Calu3 (cell line): ENCODE data around the gene MYCBP. TPM values are rescaled to one million over a fixed set of nuclear protein-coding genes. Genes with fewer than 3 reads are reported as not detected.

Experiments used
- BruUV-seq: library from RNA; stranded (reverse); fragments of 400-500 nt; replicated peaks from 2 replicates; lab custom pipeline; 2021; lab: Mats Ljungman, UMichigan
- CTCF ChIA-PET: fragments of 300-600 bp; sonication (Branson Sonifier 250); formaldehyde crosslinking; loops from one replicate; lab custom pipeline; 2022; ENCODE audit warnings: antibody characterized with exemption; lab: Charles Lee
- DNase-seq: peaks from one replicate; pipeline ENCODE4 v3.0.0; 2022
- H3K27ac Mint-ChIP-seq: one replicate; pipeline ENCODE4 v1.8.0; 2022; ENCODE audit warnings: mixed read lengths; ENCODE audit not compliant: unreplicated experiment
- H3K27me3 Mint-ChIP-seq: one replicate; pipeline ENCODE4 v1.8.0; 2022; ENCODE audit warnings: mixed read lengths; ENCODE audit not compliant: unreplicated experiment
- H3K36me3 Mint-ChIP-seq: one replicate; pipeline ENCODE4 v1.8.0; 2022; ENCODE audit warnings: mild to moderate bottlenecking, moderate library complexity, mixed read lengths; ENCODE audit not compliant: insufficient read depth, unreplicated experiment
- H3K4me1 Mint-ChIP-seq: one replicate; pipeline ENCODE4 v1.8.0; 2022; ENCODE audit warnings: mild to moderate bottlenecking, low read depth, mixed read lengths; ENCODE audit not compliant: unreplicated experiment
- H3K4me3 Mint-ChIP-seq: one replicate; pipeline ENCODE4 v1.8.0; 2022; ENCODE audit warnings: mild to moderate bottlenecking, low read depth, moderate library complexity, mixed read lengths; ENCODE audit not compliant: unreplicated experiment
- H3K9me3 Mint-ChIP-seq: one replicate; pipeline ENCODE4 v1.8.0; 2022; ENCODE audit warnings: low read depth, mixed read lengths; ENCODE audit not compliant: unreplicated experiment
- CTCF ChIP-seq: fragments of 200-600 bp; IDR thresholded peaks from one replicate; pipeline ENCODE4 v1.8.0; 2022; ENCODE audit warnings: antibody characterized with exemption; ENCODE audit not compliant: unreplicated experiment
- intact Hi-C: fragments of 100-400 bp; cut with micrococcal nuclease; formaldehyde crosslinking; loops from one replicate; pipeline ENCODE4 v1.10.0; 2022; ENCODE audit not compliant: unreplicated experiment
- total RNA-seq: library from RNA; stranded (reverse); gene quantifications from 2 replicates; pipeline ENCODE4 v1.2.3, GENCODE V29; 2022

MYCBP gene
- total RNA-seq, 1 experiment from 2014 or later: 25.9 TPM

GRCh38 chr1:38834221-38834782, 38.8 kb downstream of the MYCBP start:
- H3K36me3 Mint-ChIP-seq: peaks cover 11% of the 10 kb centered on the region
- H3K27ac Mint-ChIP-seq: no peak overlapping the region
- BruUV-seq: no TSS peak
- no peak overlapping the region for H3K4me3 Mint-ChIP-seq
- no peaks in the 10 kb centered on the region for H3K9me3 Mint-ChIP-seq
- CTCF ChIA-PET: interaction anchor here (0.7 to 1.5 kb wide), 2 partner anchors 14 to 258 kb away, joined by 3 to 8 read pairs; no protein-coding TSS in a partner anchor
- no peak for TF ChIP-seq CTCF
- H3K4me1 Mint-ChIP-seq: no peaks in the 10 kb centered on the region
- intact Hi-C loops: loop anchor here (2.0 kb wide), 1 partner anchor 808 kb away; no protein-coding TSS in a partner anchor
- peaks cover 47% of the 10 kb centered on the region for H3K27me3 Mint-ChIP-seq
- no peak for DNase-seq

GRCh38 chr1:38833146-38833545, 40.0 kb downstream of the MYCBP start:
- Mint-ChIP-seq H3K27me3 (peaks cover 56% of the 10 kb centered on the region), H3K4me3 (no peak overlapping the region), H3K27ac (no peak overlapping the region), H3K36me3 (peaks cover 5% of the 10 kb centered on the region), H3K4me1 (no peaks in the 10 kb centered on the region), H3K9me3 (no peaks in the 10 kb centered on the region)
- intact Hi-C loops: no loop called here
- DNase-seq: no peak
- TF ChIP-seq CTCF: no peak
- no TSS peak for BruUV-seq
- CTCF ChIA-PET: no interaction called here

GRCh38 chr1:38832370-38832734, 40.8 kb downstream of the MYCBP start:
- Mint-ChIP-seq H3K36me3 (no peaks in the 10 kb centered on the region), H3K9me3 (no peaks in the 10 kb centered on the region), H3K4me1 (no peaks in the 10 kb centered on the region), H3K4me3 (no peak overlapping the region), H3K27ac (no peak overlapping the region), H3K27me3 (peaks cover 61% of the 10 kb centered on the region)
- TF ChIP-seq CTCF: no peak
- BruUV-seq: no TSS peak
- intact Hi-C loops: no loop called here
- CTCF ChIA-PET: interaction anchor here (0.5 kb wide), 1 partner anchor 292 kb away, joined by 4 read pairs; no protein-coding TSS in a partner anchor
- DNase-seq: no peak

GRCh38 chr1:38831731-38832369, 41.3 kb downstream of the MYCBP start:
- intact Hi-C loops: no loop called here

More at GRCh38 chr1:38831731-38832369, 41.3 kb downstream of the MYCBP start:
- BruUV-seq: no TSS peak
- Mint-ChIP-seq H3K9me3 (no peaks in the 10 kb centered on the region), H3K4me3 (no peak overlapping the region), H3K27ac (no peak overlapping the region), H3K4me1 (no peaks in the 10 kb centered on the region), H3K36me3 (no peaks in the 10 kb centered on the region), H3K27me3 (peaks cover 66% of the 10 kb centered on the region)
- CTCF ChIA-PET: no interaction called here
- no peak for TF ChIP-seq CTCF
- DNase-seq: no peak
